ENCODE measurements around the gene VMO1.

DNA sequence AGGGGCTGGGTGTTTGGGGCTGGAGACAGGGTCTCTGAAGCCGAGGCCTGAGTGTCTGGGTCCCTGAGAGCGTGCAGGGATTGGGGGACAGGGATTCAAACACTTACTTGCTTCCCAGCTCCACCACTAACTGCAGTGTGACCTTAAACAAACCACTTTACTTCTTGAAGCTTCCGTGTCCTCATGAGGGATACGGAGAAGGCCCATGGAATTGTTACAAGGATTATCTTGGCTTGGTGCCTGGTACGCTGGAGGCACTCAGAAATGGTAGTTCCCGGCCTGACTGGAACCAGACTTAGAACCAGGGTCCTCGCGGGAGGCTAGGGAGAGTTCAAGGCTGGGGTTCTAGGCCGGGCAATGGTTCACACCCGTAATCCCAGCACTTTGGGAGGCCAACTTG, 43.5 kb downstream of the VMO1 start:
- TF ChIP-seq, protein P1, sequence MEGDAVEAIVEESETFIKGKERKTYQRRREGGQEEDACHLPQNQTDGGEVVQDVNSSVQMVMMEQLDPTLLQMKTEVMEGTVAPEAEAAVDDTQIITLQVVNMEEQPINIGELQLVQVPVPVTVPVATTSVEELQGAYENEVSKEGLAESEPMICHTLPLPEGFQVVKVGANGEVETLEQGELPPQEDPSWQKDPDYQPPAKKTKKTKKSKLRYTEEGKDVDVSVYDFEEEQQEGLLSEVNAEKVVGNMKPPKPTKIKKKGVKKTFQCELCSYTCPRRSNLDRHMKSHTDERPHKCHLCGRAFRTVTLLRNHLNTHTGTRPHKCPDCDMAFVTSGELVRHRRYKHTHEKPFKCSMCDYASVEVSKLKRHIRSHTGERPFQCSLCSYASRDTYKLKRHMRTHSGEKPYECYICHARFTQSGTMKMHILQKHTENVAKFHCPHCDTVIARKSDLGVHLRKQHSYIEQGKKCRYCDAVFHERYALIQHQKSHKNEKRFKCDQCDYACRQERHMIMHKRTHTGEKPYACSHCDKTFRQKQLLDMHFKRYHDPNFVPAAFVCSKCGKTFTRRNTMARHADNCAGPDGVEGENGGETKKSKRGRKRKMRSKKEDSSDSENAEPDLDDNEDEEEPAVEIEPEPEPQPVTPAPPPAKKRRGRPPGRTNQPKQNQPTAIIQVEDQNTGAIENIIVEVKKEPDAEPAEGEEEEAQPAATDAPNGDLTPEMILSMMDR (IDR thresholded peaks at IDR 0.05), result no peak
- TF ChIP-seq EP300 (IDR thresholded peaks at IDR 0.05) (no peak), POLR2A (IDR thresholded peaks at IDR 0.05) (no peak), POLR2AphosphoS5 (IDR thresholded peaks at IDR 0.05) (no peak)

Measured in upper lobe of left lung (tissue), 4 donors.